Keratinocyte (primary cell): ENCODE data around the gene DNAH11. TPM values are rescaled to one million over a fixed set of nuclear protein-coding genes. Genes with fewer than 3 reads are reported as not detected.

Experiments used
- DNase-seq: peaks from one replicate; pipeline ENCODE4 v3.0.0-alpha.2; 2011; ENCODE audit warnings: low read depth, missing footprints, low spot score
- FAIRE-seq: peaks from 2 replicates; lab custom pipeline; 2011; peaks lifted over from hg19 to GRCh38; lab: Jason Lieb, UNC
- H2AFZ ChIP-seq: 2 replicates; pipeline ENCODE4 v1.6.0; 2012; ENCODE audit warnings: low read length, control low read depth, inconsistent platforms; ENCODE audit not compliant: control insufficient read depth
- H3K27ac ChIP-seq: 2 replicates; pipeline ENCODE4 v1.5.1; 2011; ENCODE audit warnings: low read length; ENCODE audit not compliant: control insufficient read depth, insufficient read depth
- H3K27me3 ChIP-seq: 3 replicates; pipeline ENCODE4 v1.6.0; 2011; ENCODE audit warnings: low read length; ENCODE audit not compliant: control insufficient read depth, insufficient read depth; ENCODE audit errors: extremely low read depth
- H3K36me3 ChIP-seq, 2 experiments: 2 replicates in 1 of 2; 3 replicates in 1 of 2; pipeline ENCODE4 v1.5.1; 2011; ENCODE audit warnings: low read length in 2 of 2, mild to moderate bottlenecking in 1 of 2; ENCODE audit not compliant: control insufficient read depth in 2 of 2, insufficient read depth in 2 of 2; ENCODE audit errors: extremely low read depth in 1 of 2
- H3K4me1 ChIP-seq: 3 replicates; pipeline ENCODE4 v1.5.1; 2011; ENCODE audit warnings: low read length; ENCODE audit not compliant: control insufficient read depth, insufficient read depth; ENCODE audit errors: extremely low read depth
- H3K4me2 ChIP-seq: 3 replicates; pipeline ENCODE4 v1.6.0; 2011; ENCODE audit warnings: low read depth, low read length; ENCODE audit not compliant: control insufficient read depth, insufficient read depth; ENCODE audit errors: extremely low read depth
- H3K4me3 ChIP-seq, 3 experiments: fragments of 200-600 bp in 1 of 3; sonication (generic) in 1 of 3; 2 replicates in 2 of 3; 3 replicates in 1 of 3; pipeline ENCODE4 v1.5.1; 2011 to 2016; ENCODE audit warnings: low read length in 3 of 3, mild to moderate bottlenecking in 3 of 3, control low read depth in 2 of 3, inconsistent platforms in 1 of 3, low read depth in 1 of 3, mixed read lengths in 1 of 3, mixed run types in 1 of 3, moderate library complexity in 1 of 3; ENCODE audit not compliant: control insufficient read depth in 2 of 3, insufficient read depth in 2 of 3; ENCODE audit errors: extremely low read depth in 1 of 3
- H3K79me2 ChIP-seq: 2 replicates; pipeline ENCODE4 v1.6.0; 2012; ENCODE audit warnings: low read length; ENCODE audit not compliant: control insufficient read depth, insufficient read depth
- H3K9ac ChIP-seq: 3 replicates; pipeline ENCODE4 v1.6.0; 2011; ENCODE audit warnings: low read length; ENCODE audit not compliant: control insufficient read depth, insufficient read depth; ENCODE audit errors: extremely low read depth
- H3K9me1 ChIP-seq: 3 replicates; pipeline ENCODE4 v1.6.0; 2011; ENCODE audit warnings: low read length; ENCODE audit not compliant: control insufficient read depth, insufficient read depth; ENCODE audit errors: extremely low read depth
- H3K9me3 ChIP-seq: 2 replicates; pipeline ENCODE4 v1.5.1; 2012; ENCODE audit warnings: low read depth, low read length; ENCODE audit not compliant: control insufficient read depth
- H4K20me1 ChIP-seq: 3 replicates; pipeline ENCODE4 v1.6.0; 2011; ENCODE audit warnings: low read length; ENCODE audit not compliant: control insufficient read depth, insufficient read depth; ENCODE audit errors: extremely low read depth
- EZH2 ChIP-seq: IDR thresholded peaks from one replicate; pipeline ENCODE4 v1.6.1; 2012; ENCODE audit warnings: inconsistent platforms, mild to moderate bottlenecking, low read length, moderate library complexity
- dilution Hi-C: fragments of 300-500 bp; cut with MboI; formaldehyde crosslinking; loops from one replicate; pipeline ENCODE4 v1.7.0; 2020; ENCODE audit warnings: low sequenced_read_pairs; ENCODE audit not compliant: extremely low pct_ligation_motif_present
- polyA plus RNA-seq, 5 experiments: library from polyadenylated mRNA; depleted of rRNA in 3 of 5; stranded (reverse) in 3 of 5; stranded (forward) in 1 of 5; unstranded in 1 of 5; fragments of >200 nt; gene quantifications; 1 replicate in 1 of 5; 2 replicates in 3 of 5; 3 replicates in 1 of 5; pipeline versions ENCODE4 v1.2.1 to v1.2.3, GENCODE V29; 2011 to 2012; ENCODE audit warnings: missing spikeins in 2 of 5, low read depth in 1 of 5, low replicate concordance in 1 of 5
- TF ChIP-seq, protein P1 (sequence below), 3 experiments: IDR thresholded peaks in 1 of 3; conservative IDR thresholded peaks in 1 of 3; optimal IDR thresholded peaks in 1 of 3; 2 replicates in 2 of 3; 3 replicates in 1 of 3; pipeline versions ENCODE3 to v1.5.1; 2011; ENCODE audit warnings: low read length in 3 of 3, mild to moderate bottlenecking in 3 of 3, moderate library complexity in 2 of 3, control low read depth in 1 of 3, inconsistent platforms in 1 of 3; ENCODE audit not compliant: insufficient read depth in 2 of 3; ENCODE audit errors: extremely low read depth in 1 of 3

The DNAH11 gene
- polyA plus RNA-seq, 1 donor (not counting 4 experiments of a cell fraction or from before 2014, with no cell fraction given): 0.21 TPM

GRCh38 chr7:21758286-21758685, 215.4 kb downstream of the DNAH11 start:
- no peaks in the 10 kb centered on the region for H3K4me1 ChIP-seq
- H3K36me3 ChIP-seq: no peaks in the 10 kb centered on the region
- no peak for FAIRE-seq
- H3K27ac ChIP-seq: no peak overlapping the region
- H3K9me1 ChIP-seq: no peaks in the 10 kb centered on the region
- DNase-seq: no peak
- H2AFZ ChIP-seq: no peak overlapping the region
- dilution Hi-C loops: no loop called here
- H3K27me3 ChIP-seq: no peaks in the 10 kb centered on the region
- no peak overlapping the region for H3K9ac ChIP-seq
- TF ChIP-seq, protein P1, sequence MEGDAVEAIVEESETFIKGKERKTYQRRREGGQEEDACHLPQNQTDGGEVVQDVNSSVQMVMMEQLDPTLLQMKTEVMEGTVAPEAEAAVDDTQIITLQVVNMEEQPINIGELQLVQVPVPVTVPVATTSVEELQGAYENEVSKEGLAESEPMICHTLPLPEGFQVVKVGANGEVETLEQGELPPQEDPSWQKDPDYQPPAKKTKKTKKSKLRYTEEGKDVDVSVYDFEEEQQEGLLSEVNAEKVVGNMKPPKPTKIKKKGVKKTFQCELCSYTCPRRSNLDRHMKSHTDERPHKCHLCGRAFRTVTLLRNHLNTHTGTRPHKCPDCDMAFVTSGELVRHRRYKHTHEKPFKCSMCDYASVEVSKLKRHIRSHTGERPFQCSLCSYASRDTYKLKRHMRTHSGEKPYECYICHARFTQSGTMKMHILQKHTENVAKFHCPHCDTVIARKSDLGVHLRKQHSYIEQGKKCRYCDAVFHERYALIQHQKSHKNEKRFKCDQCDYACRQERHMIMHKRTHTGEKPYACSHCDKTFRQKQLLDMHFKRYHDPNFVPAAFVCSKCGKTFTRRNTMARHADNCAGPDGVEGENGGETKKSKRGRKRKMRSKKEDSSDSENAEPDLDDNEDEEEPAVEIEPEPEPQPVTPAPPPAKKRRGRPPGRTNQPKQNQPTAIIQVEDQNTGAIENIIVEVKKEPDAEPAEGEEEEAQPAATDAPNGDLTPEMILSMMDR (optimal IDR thresholded peaks at IDR 0.05 in 1 of 3, IDR thresholded peaks at IDR 0.05 in 1 of 3, conservative IDR thresholded peaks at IDR 0.05 in 1 of 3; ENCODE audit: extremely low read depth in 1 of 3, insufficient read depth in 2 of 3, low read length in 3 of 3): no peak
- TF ChIP-seq EZH2: no peak
- no peak overlapping the region for H3K4me2 ChIP-seq
- no peaks in the 10 kb centered on the region for H3K79me2 ChIP-seq
- H3K9me3 ChIP-seq: no peaks in the 10 kb centered on the region
- no peak overlapping the region for H3K4me3 ChIP-seq
- no peaks in the 10 kb centered on the region for H4K20me1 ChIP-seq

GRCh38 chr7:21762469-21762868, 219.6 kb downstream of the DNAH11 start:
- TF ChIP-seq EZH2: no peak
- TF ChIP-seq, protein P1 (optimal IDR thresholded peaks at IDR 0.05 in 1 of 3, IDR thresholded peaks at IDR 0.05 in 1 of 3, conservative IDR thresholded peaks at IDR 0.05 in 1 of 3; ENCODE audit: extremely low read depth in 1 of 3, insufficient read depth in 2 of 3, low read length in 3 of 3): no peak
- H3K4me2 ChIP-seq: no peak overlapping the region
- no peak overlapping the region for H3K27ac ChIP-seq
- H3K9ac ChIP-seq: no peak overlapping the region
- DNase-seq: no peak
- FAIRE-seq: no peak
- no peaks in the 10 kb centered on the region for H3K9me1 ChIP-seq
- H3K4me1 ChIP-seq: no peaks in the 10 kb centered on the region
- H3K36me3 ChIP-seq: no peaks in the 10 kb centered on the region
- dilution Hi-C loops: no loop called here
- no peaks in the 10 kb centered on the region for H4K20me1 ChIP-seq
- H3K79me2 ChIP-seq: no peaks in the 10 kb centered on the region
- H2AFZ ChIP-seq: no peak overlapping the region
- no peak overlapping the region for H3K4me3 ChIP-seq
- no peaks in the 10 kb centered on the region for H3K27me3 ChIP-seq
- no peaks in the 10 kb centered on the region for H3K9me3 ChIP-seq
